GM12865 (cell line): ENCODE results near the gene WWP2.

ENCODE experiments used
- DNase-seq: peaks from one replicate; pipeline ENCODE4 v3.0.0; 2010; ENCODE audit warnings: low read depth
- H3K4me3 ChIP-seq: 2 replicates; pipeline ENCODE4 v1.5.1; 2011; ENCODE audit warnings: mild to moderate bottlenecking, low read depth, low read length, control low read depth
- TF ChIP-seq, protein P1 (sequence below): IDR thresholded peaks from 2 replicates; pipeline ENCODE4 v1.5.1; 2011; ENCODE audit warnings: low read length, control low read depth, low read depth, inconsistent platforms; ENCODE audit not compliant: insufficient read depth; ENCODE audit errors: missing control alignments

WWP2 gene

DNA sequence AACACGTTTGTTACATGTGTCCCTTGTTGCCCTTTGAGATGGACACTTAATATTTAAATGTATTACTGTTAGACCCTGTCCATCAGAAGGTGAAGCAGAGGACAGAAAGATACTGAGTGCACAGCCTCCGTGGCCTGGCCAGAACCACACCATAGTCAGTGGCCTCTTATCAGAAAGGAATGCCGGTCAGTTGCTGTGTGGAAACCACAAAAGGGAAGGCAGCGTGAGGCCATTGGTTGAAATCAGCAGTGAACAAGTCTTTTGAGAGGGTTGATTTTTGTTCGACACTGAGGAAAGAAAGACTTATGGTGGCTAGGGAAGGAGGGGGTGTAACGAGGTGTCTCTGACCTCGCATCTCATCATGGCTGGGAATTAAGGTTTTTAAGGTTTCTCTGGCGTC lies 103.6 kb downstream of the WWP2 start:
- TF ChIP-seq, protein P1, sequence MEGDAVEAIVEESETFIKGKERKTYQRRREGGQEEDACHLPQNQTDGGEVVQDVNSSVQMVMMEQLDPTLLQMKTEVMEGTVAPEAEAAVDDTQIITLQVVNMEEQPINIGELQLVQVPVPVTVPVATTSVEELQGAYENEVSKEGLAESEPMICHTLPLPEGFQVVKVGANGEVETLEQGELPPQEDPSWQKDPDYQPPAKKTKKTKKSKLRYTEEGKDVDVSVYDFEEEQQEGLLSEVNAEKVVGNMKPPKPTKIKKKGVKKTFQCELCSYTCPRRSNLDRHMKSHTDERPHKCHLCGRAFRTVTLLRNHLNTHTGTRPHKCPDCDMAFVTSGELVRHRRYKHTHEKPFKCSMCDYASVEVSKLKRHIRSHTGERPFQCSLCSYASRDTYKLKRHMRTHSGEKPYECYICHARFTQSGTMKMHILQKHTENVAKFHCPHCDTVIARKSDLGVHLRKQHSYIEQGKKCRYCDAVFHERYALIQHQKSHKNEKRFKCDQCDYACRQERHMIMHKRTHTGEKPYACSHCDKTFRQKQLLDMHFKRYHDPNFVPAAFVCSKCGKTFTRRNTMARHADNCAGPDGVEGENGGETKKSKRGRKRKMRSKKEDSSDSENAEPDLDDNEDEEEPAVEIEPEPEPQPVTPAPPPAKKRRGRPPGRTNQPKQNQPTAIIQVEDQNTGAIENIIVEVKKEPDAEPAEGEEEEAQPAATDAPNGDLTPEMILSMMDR, result no peak

DNA sequence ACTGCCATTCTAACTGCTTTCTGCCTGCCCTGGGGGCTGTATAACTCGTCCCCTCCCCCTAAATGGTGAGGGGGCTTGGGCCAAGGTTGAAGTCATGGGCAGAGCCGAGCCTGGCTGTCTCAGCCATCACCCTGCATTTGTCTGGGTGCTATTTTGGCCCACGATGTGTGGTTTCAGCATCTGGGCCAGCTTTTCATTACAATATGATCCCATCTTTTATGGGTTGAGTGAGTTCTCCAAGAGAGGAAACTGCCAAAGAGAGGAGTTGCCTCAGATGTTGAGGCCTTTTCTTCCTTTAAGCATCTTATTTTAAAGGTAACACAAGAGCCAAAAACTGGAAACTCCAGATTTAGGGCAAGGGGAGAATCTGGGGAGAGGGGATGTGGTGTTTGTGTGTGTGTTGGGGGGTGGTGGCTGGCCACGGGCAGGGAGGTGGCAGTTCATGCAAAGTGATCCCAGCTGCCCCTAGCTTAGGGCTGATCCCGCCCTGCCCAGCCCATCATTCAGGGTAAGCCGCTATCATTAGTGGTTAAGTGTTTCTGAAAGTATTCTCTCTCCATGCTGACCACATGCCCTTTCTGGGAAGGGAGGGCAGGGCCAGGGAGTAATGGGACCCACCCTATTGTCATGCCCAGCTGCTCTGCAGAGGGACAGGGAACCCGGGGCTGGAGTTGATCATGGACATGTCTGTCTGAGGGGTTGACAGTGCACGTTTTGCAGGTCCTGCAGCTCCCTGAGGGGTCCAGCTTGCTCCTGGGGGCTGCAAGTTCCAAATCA lies 105.8 kb downstream of the WWP2 start:
- H3K4me3 ChIP-seq, result no peak overlapping the region
- DNase-seq, result no peak
- TF ChIP-seq, protein P1, result no peak

More for the DNA sequence above, 103.6 kb downstream of the WWP2 start:
- H3K4me3 ChIP-seq, result no peak overlapping the region
- no peak for DNase-seq

DNA sequence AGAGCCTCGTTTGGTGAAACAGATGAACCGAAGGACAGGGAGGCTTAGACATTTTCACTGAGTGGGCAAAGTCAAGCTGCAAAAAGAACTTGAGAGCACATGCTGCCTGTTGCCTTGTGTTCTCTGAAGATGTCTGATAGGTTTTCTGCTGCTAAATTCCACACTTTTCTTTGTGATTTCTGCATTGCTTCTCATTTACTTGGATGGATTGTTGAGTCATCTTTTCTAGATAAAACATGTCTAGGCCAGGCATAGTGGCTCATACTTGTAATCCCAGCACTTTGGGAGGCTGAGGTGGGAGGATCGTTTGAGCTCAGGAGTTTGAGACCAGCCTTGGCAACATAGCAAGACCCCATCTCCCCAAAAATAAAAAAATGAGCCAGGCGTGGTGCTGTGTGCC lies 108.6 kb downstream of the WWP2 start:
- no peak for DNase-seq
- no peak overlapping the region for H3K4me3 ChIP-seq
- TF ChIP-seq, protein P1, result no peak

DNA sequence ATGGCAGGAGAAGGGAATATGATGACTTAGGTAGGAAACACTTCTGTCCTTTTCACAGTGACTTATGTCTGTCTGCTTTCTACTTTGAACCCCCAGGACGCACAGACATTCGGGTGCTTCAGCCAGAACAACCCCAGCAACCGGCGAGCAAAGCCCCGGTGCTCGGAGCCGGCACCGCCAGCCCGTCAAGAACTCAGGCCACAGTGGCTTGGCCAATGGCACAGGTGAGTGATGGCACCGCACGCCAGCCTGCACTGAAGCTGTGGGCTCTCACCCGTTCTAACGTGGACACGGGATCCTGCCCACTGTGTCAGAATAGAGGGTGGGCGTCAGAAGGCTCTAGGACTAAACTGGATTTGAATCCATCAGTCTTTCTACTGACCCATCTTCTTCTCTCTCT lies 109.6 kb downstream of the WWP2 start:
- no peak for DNase-seq
- H3K4me3 ChIP-seq, result no peak overlapping the region
- TF ChIP-seq, protein P1, result no peak

DNA sequence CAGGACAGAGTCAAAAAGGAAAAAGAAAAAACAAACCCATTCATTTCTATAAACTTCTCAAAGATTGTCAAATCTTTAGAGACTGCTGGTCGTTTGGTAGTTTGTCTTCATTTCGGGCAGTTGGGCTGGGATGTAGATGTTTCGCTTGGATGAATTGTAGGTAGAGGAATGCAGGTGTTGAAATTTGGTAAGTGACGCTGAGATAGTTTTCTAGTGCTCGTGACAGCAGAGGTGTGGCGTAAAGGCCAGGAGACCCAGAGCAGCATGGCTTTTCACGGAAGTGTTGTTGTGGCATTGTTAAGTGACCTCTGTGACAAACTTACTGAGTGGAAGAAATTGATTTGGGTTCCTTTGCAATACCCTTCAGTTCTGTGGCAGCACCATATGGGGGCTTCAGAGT lies 110.8 kb downstream of the WWP2 start:
- no peak overlapping the region for H3K4me3 ChIP-seq
- TF ChIP-seq, protein P1, result no peak
- no peak for DNase-seq

DNA sequence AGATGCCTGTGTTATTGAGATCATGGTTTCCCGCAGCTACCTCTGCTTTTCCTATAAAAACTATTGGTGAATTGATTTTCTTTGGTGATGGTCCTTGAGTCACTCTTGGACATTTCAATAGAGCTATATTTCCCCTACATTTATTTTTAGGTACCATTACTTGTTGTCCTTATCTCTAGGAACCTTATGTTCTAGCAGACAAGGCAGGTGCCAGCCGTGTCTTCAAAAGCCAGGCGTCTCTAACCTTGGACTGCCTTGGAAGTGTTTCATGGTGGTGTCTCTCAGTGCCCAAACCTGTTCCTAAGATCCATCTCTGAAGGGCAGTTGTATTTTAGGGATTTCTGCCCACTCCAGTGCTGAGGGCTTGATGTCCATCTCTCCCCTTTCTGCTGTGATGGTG lies 111.7 kb downstream of the WWP2 start:
- TF ChIP-seq, protein P1, result no peak
- no peak overlapping the region for H3K4me3 ChIP-seq

DNA sequence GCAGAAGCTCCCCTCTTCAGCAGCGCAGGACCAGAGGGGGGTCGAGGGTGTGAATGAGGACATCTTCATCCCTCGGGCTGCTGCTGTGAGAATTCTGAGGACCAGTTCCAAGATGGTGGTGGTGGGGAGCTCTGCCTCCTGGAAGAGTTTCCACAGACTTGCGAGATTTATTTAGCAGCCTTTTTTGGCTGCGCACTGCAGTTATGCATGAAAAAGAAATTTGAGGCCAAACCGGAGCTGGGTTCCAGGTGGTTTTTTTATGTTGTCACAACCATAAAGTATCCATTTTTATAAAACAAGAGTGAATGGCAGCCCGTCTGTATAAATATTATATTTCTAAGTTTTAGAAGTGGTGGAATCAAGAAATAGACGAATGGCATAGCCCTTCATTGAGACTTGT lies 112.1 kb downstream of the WWP2 start:
- no peak for DNase-seq
- H3K4me3 ChIP-seq, result no peak overlapping the region
- TF ChIP-seq, protein P1, result no peak

More for the DNA sequence above, 111.7 kb downstream of the WWP2 start:
- no peak for DNase-seq
